ENCODE results near the gene HEG1. TPM values are rescaled to one million over a fixed set of nuclear protein-coding genes. Genes with fewer than 3 reads are reported as not detected.

The HEG1 gene
- total RNA-seq, 5 donors from 2014 or later (not counting 1 experiment from before 2014, with no cell fraction given), result 22.6 to 27.6 (median 25.6) TPM

- no peaks in the 10 kb centered on the region for H3K36me3 Mint-ChIP-seq
- ATAC-seq (replicated peaks in 1 of 4) (no peak), DNase-seq (no peak)
- no peak overlapping the region for H3K4me3 Mint-ChIP-seq
- H3K9me3 Mint-ChIP-seq, result no peaks in the 10 kb centered on the region
- H3K4me1 ChIP-seq (ENCODE audit: control insufficient read depth in 1 of 2, extremely low read depth in 1 of 2, insufficient read depth in 2 of 2, low read length in 2 of 2), result no peaks in the 10 kb centered on the region
- H3K27me3 ChIP-seq (replicated peaks in 1 of 2; ENCODE audit: control insufficient read depth in 2 of 2, extremely low read depth in 1 of 2, insufficient read depth in 2 of 2, low read length in 1 of 2), result peaks cover 2% of the 10 kb centered on the region in 2 experiments
- WGBS (ENCODE audit: insufficient coverage), result 75% methylated on average over 2 of the region's 2 CpGs
- no peaks in the 10 kb centered on the region for H3K4me1 Mint-ChIP-seq
- no peaks in the 10 kb centered on the region for H3K9me3 ChIP-seq
- ChIA-PET POLR2A (no interaction called here), CTCF (interaction anchor here (0.5 to 1.0 kb wide), 6 partner anchors 24 to 668 kb away, joined by 3 to 6 read pairs (median 3); no protein-coding TSS in a partner anchor)
- no peaks in the 10 kb centered on the region for H3K36me3 ChIP-seq (ENCODE audit: control insufficient read depth in 2 of 2, extremely low read depth in 1 of 2, insufficient read depth in 1 of 2, low read length in 1 of 2)
- H3K4me3 ChIP-seq (ENCODE audit: control insufficient read depth in 1 of 2, extremely low read depth in 1 of 2, low read length in 1 of 2), result no peak overlapping the region
- H3K27ac Mint-ChIP-seq, result no peak overlapping the region
- peaks cover 2 to 8% of the 10 kb centered on the region in 2 donors for H3K27me3 Mint-ChIP-seq
- H3K27ac ChIP-seq (ENCODE audit: low read length), result no peak overlapping the region
Measured at GRCh38 chr3:124927574-124928045, 128.2 kb downstream of the HEG1 start.

DNA sequence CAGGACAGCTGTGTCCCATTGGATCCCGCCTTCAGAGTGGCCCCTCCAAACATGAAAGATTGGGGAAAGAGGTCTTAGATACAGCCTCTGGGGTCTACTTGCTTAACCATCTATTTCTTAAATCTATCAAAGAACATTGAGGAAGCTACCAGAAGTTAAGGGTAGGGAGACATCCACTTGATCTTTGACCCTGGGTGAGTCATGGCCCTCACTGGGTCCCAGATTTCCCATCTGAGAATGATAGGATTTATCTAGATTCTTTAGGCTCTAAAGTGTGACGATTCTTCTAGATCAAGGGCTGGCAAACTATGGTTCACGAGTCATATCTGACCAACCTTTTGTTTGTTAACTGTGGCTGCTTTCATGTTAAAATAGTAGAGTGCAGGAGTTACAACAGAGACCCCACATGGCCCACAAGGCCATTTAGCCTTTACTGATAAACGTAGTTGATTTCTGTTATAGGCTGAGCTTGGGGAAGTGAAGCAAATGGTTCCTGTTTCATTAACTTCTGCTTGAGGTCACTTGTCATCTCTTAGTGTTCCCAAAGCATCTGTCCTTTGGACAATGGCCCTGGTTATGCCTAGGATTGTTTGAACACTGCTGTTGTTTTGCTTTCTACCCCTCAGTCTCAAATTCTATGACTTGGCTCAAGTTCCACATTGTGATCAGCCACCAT lies 129.2 kb downstream of the HEG1 start:
- ChIA-PET POLR2A (no interaction called here), CTCF (interaction anchor here (0.6 kb wide), 3 partner anchors 25 to 473 kb away, joined by 3 read pairs; no protein-coding TSS in a partner anchor)
- Histone ChIP-seq H3K4me1 (ENCODE audit: control insufficient read depth in 1 of 2, extremely low read depth in 1 of 2, insufficient read depth in 2 of 2, low read length in 2 of 2) (no peaks in the 10 kb centered on the region), H3K4me3 (ENCODE audit: control insufficient read depth in 1 of 2, extremely low read depth in 1 of 2, low read length in 1 of 2) (no peak overlapping the region), H3K27me3 (replicated peaks in 1 of 2; ENCODE audit: control insufficient read depth in 2 of 2, extremely low read depth in 1 of 2, insufficient read depth in 2 of 2, low read length in 1 of 2) (peaks cover 2% of the 10 kb centered on the region in 2 experiments), H3K36me3 (ENCODE audit: control insufficient read depth in 2 of 2, extremely low read depth in 1 of 2, insufficient read depth in 1 of 2, low read length in 1 of 2) (no peaks in the 10 kb centered on the region), H3K9me3 (no peaks in the 10 kb centered on the region), H3K27ac (ENCODE audit: low read length) (no peak overlapping the region)
- Mint-ChIP-seq H3K27me3 (peaks cover 2 to 8% of the 10 kb centered on the region in 2 donors), H3K27ac (no peak overlapping the region), H3K36me3 (no peaks in the 10 kb centered on the region), H3K9me3 (no peaks in the 10 kb centered on the region), H3K4me1 (no peaks in the 10 kb centered on the region), H3K4me3 (no peak overlapping the region)
- DNase-seq (no peak), ATAC-seq (replicated peaks in 1 of 4) (no peak)
- WGBS (ENCODE audit: insufficient coverage), result 64% methylated on average over 2 of the region's 4 CpGs

DNA sequence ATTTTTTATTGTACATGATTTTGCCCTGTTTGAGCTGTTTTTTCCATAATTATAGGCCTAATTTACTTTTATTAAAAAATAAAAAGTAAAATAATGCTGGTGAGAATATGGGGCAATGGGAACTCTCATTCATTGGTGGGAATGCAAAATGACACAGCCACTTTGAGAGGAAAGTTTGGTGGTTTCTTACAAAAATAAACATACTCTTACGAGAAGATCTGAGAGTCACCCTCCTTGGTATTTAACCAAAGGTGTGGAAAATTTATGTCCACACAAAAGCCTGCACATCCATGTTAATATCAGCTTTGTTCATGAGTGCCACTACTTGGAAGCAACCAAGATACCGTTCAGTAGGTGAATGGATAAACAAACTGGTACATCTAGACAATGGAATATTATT lies 131.1 kb downstream of the HEG1 start:
- Histone ChIP-seq H3K4me1 (ENCODE audit: control insufficient read depth in 1 of 2, extremely low read depth in 1 of 2, insufficient read depth in 2 of 2, low read length in 2 of 2) (no peaks in the 10 kb centered on the region), H3K27me3 (replicated peaks in 1 of 2; ENCODE audit: control insufficient read depth in 2 of 2, extremely low read depth in 1 of 2, insufficient read depth in 2 of 2, low read length in 1 of 2) (peaks cover 2 to 5% of the 10 kb centered on the region in 2 experiments), H3K27ac (ENCODE audit: low read length) (no peak overlapping the region), H3K9me3 (no peaks in the 10 kb centered on the region), H3K4me3 (ENCODE audit: control insufficient read depth in 1 of 2, extremely low read depth in 1 of 2, low read length in 1 of 2) (no peak overlapping the region), H3K36me3 (ENCODE audit: control insufficient read depth in 2 of 2, extremely low read depth in 1 of 2, insufficient read depth in 1 of 2, low read length in 1 of 2) (no peaks in the 10 kb centered on the region)
- Mint-ChIP-seq H3K4me1 (no peaks in the 10 kb centered on the region), H3K36me3 (no peaks in the 10 kb centered on the region), H3K4me3 (no peak overlapping the region), H3K9me3 (no peaks in the 10 kb centered on the region), H3K27me3 (peaks cover 2 to 6% of the 10 kb centered on the region in 2 donors), H3K27ac (no peak overlapping the region)
- POLR2A ChIA-PET, result no interaction called here
- WGBS (ENCODE audit: insufficient coverage), result 67% methylated on average over 1 of the region's 2 CpGs
- no peak for ATAC-seq (replicated peaks in 1 of 4)
- CTCF ChIA-PET, result interaction anchor here in 1 of 2 donors (1.3 kb wide), 1 partner anchor 163 kb away, joined by 3 read pairs; no protein-coding TSS in a partner anchor
- DNase-seq, result no peak

DNA sequence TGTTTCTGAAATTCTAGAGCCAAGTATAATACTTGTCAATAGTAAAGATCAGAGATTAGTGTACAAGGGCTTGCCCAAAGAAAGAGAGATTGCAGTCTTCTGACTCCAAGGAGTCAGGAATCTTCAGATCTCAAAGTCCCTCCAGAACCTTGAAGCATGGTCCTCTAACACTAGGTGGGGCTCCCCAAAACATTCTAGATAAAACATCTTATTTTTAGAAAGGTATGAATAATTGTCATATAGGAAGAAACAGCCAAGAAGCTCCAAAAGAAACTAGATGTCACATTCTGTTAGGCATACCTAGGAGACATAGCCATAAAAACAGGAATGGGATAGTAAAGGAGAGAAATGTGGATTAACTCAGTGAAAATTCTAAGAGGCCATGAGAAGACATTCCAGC lies 132.0 kb downstream of the HEG1 start:
- ATAC-seq (replicated peaks in 1 of 4), result no peak
- Histone ChIP-seq H3K27ac (ENCODE audit: low read length) (no peak overlapping the region), H3K4me3 (ENCODE audit: control insufficient read depth in 1 of 2, extremely low read depth in 1 of 2, low read length in 1 of 2) (no peak overlapping the region), H3K36me3 (ENCODE audit: control insufficient read depth in 2 of 2, extremely low read depth in 1 of 2, insufficient read depth in 1 of 2, low read length in 1 of 2) (no peaks in the 10 kb centered on the region), H3K27me3 (replicated peaks in 1 of 2; ENCODE audit: control insufficient read depth in 2 of 2, extremely low read depth in 1 of 2, insufficient read depth in 2 of 2, low read length in 1 of 2) (peaks cover 0 to 6% of the 10 kb centered on the region in 2 experiments), H3K9me3 (no peaks in the 10 kb centered on the region), H3K4me1 (ENCODE audit: control insufficient read depth in 1 of 2, extremely low read depth in 1 of 2, insufficient read depth in 2 of 2, low read length in 2 of 2) (no peaks in the 10 kb centered on the region)
- Mint-ChIP-seq H3K36me3 (no peaks in the 10 kb centered on the region), H3K4me1 (no peaks in the 10 kb centered on the region), H3K9me3 (no peaks in the 10 kb centered on the region), H3K4me3 (no peak overlapping the region), H3K27ac (no peak overlapping the region), H3K27me3 (peaks cover 3 to 6% of the 10 kb centered on the region in 2 donors)
- ChIA-PET CTCF (interaction anchor here in 1 of 2 donors (0.7 to 1.3 kb wide), 3 partner anchors 9 to 515 kb away, joined by 3 read pairs; no protein-coding TSS in a partner anchor), POLR2A (interaction anchor here in 1 of 2 donors (0.7 kb wide), 1 partner anchor 596 kb away, joined by 3 read pairs; the partner anchor contains the start of gene SNX4)
- DNase-seq, result no peak

GRCh38 chr3:124920718-124921117 lies 135.1 kb downstream of the HEG1 start:
- H3K4me1 Mint-ChIP-seq, result no peaks in the 10 kb centered on the region
- H3K36me3 Mint-ChIP-seq, result no peaks in the 10 kb centered on the region
- peaks cover 8 to 10% of the 10 kb centered on the region in 2 donors for H3K27me3 Mint-ChIP-seq
- no peak for ATAC-seq (replicated peaks in 1 of 4)
- Histone ChIP-seq H3K9me3 (no peaks in the 10 kb centered on the region), H3K4me3 (ENCODE audit: control insufficient read depth in 1 of 2, extremely low read depth in 1 of 2, low read length in 1 of 2) (no peak overlapping the region), H3K4me1 (ENCODE audit: control insufficient read depth in 1 of 2, extremely low read depth in 1 of 2, insufficient read depth in 2 of 2, low read length in 2 of 2) (no peaks in the 10 kb centered on the region), H3K27ac (ENCODE audit: low read length) (no peak overlapping the region), H3K27me3 (replicated peaks in 1 of 2; ENCODE audit: control insufficient read depth in 2 of 2, extremely low read depth in 1 of 2, insufficient read depth in 2 of 2, low read length in 1 of 2) (peaks cover 0 to 9% of the 10 kb centered on the region in 2 experiments), H3K36me3 (ENCODE audit: control insufficient read depth in 2 of 2, extremely low read depth in 1 of 2, insufficient read depth in 1 of 2, low read length in 1 of 2) (no peaks in the 10 kb centered on the region)
- no peak overlapping the region for H3K27ac Mint-ChIP-seq
- H3K4me3 Mint-ChIP-seq, result no peak overlapping the region
- no peak for DNase-seq
- ChIA-PET POLR2A (no interaction called here), CTCF (interaction anchor here in 1 of 2 donors (0.6 kb wide), 1 partner anchor 102 kb away, joined by 6 read pairs; no protein-coding TSS in a partner anchor)
- no peaks in the 10 kb centered on the region for H3K9me3 Mint-ChIP-seq
- 80% methylated on average over 1 of the region's 5 CpGs for WGBS (ENCODE audit: insufficient coverage)

DNA sequence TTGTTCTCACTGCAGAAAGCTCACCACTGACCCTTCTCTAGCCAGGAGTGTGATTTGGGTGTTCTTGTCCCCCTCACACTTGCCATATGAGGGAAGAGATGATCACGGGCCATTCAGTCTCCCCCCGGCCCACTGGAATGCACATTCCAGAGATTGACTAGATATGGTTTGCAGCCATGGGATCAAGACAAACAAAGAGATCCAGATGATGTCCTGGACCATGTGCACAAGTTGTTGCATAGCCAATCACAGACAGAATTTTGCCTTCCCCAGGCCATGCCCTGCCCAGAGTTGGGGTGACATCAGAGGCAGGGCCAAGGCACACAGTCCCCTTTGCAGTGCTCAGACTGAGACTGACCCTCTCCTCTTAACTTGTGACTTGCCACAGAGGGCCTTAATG lies 136.0 kb downstream of the HEG1 start:
- no peak for ATAC-seq (replicated peaks in 1 of 4)
- H3K27me3 Mint-ChIP-seq, result peaks cover 6 to 8% of the 10 kb centered on the region in 2 donors

More for the DNA sequence above, 136.0 kb downstream of the HEG1 start:
- Mint-ChIP-seq H3K27ac (no peak overlapping the region), H3K4me1 (no peaks in the 10 kb centered on the region), H3K4me3 (no peak overlapping the region), H3K36me3 (no peaks in the 10 kb centered on the region), H3K9me3 (no peaks in the 10 kb centered on the region)
- CTCF ChIA-PET, result interaction anchor here in 1 of 2 donors (0.7 kb wide), 1 partner anchor 375 kb away, joined by 3 read pairs; no protein-coding TSS in a partner anchor
- Histone ChIP-seq H3K36me3 (ENCODE audit: control insufficient read depth in 2 of 2, extremely low read depth in 1 of 2, insufficient read depth in 1 of 2, low read length in 1 of 2) (no peaks in the 10 kb centered on the region), H3K27me3 (replicated peaks in 1 of 2; ENCODE audit: control insufficient read depth in 2 of 2, extremely low read depth in 1 of 2, insufficient read depth in 2 of 2, low read length in 1 of 2) (peaks cover 0 to 9% of the 10 kb centered on the region in 2 experiments), H3K9me3 (no peaks in the 10 kb centered on the region), H3K27ac (ENCODE audit: low read length) (no peak overlapping the region), H3K4me3 (ENCODE audit: control insufficient read depth in 1 of 2, extremely low read depth in 1 of 2, low read length in 1 of 2) (no peak overlapping the region), H3K4me1 (ENCODE audit: control insufficient read depth in 1 of 2, extremely low read depth in 1 of 2, insufficient read depth in 2 of 2, low read length in 2 of 2) (no peaks in the 10 kb centered on the region)
- POLR2A ChIA-PET, result no interaction called here
- WGBS (ENCODE audit: insufficient coverage), result 60% methylated on average over 2 of the region's 2 CpGs
- DNase-seq, result no peak

Measured in T-cell (primary cell).